Measurements from ENCODE around the gene SYT13.

GRCh38 chr11:45275828-45276227 lies 10.3 kb downstream of the SYT13 start:
- TF ChIP-seq ZBTB33 (IDR thresholded peaks at IDR 0.05; ENCODE audit: extremely low read depth, insufficient replicate concordance, low read length) (no peak), EZH2phosphoT487 (IDR thresholded peaks at IDR 0.05; ENCODE audit: borderline replicate concordance) (no peak)
